Fibroblast of villous mesenchyme (primary cell): ENCODE data around the gene INPP4B. TPM values are rescaled to one million over a fixed set of nuclear protein-coding genes. Genes with fewer than 3 reads are reported as not detected.

Experiments used
- DNase-seq: peaks from one replicate; pipeline ENCODE4 v3.0.0-alpha.2; 2010; ENCODE audit warnings: low read depth
- H3K4me3 ChIP-seq: 2 replicates; pipeline ENCODE4 v1.5.1; 2011; ENCODE audit warnings: low read depth, mild to moderate bottlenecking, low read length
- CTCF ChIP-seq: IDR thresholded peaks from 2 replicates; pipeline ENCODE4 v1.5.1; 2012; ENCODE audit warnings: low read depth, mild to moderate bottlenecking, low read length; ENCODE audit not compliant: insufficient read depth
- total RNA-seq: library from RNA; depleted of rRNA; stranded (reverse); fragments of >200 nt; gene quantifications from 2 replicates; pipeline ENCODE4 v1.2.3, GENCODE V29; 2012

INPP4B gene
- total RNA-seq, 1 donor = 64.3 TPM

- no peak for TF ChIP-seq CTCF
- H3K4me3 ChIP-seq = no peak overlapping the region
- DNase-seq = no peak
These were observed 14.1 kb downstream of the INPP4B start for GRCh38 chr4:142832022-142832421.

GRCh38 chr4:142826503-142827241 lies 19.4 kb downstream of the INPP4B start:
- no peak for DNase-seq
- no peak for TF ChIP-seq CTCF
- no peak overlapping the region for H3K4me3 ChIP-seq

- no peak overlapping the region for H3K4me3 ChIP-seq
- no peak for DNase-seq
- TF ChIP-seq CTCF = no peak
These were observed 21.7 kb downstream of the INPP4B start for GRCh38 chr4:142824368-142824767.

- DNase-seq = no peak
- H3K4me3 ChIP-seq = no peak overlapping the region
These were observed 22.3 kb downstream of the INPP4B start for GRCh38 chr4:142823796-142824195.

GRCh38 chr4:142818476-142818875 lies 27.6 kb downstream of the INPP4B start:
- no peak for TF ChIP-seq CTCF

More at GRCh38 chr4:142823796-142824195, 22.3 kb downstream of the INPP4B start:
- TF ChIP-seq CTCF = no peak

GRCh38 chr4:142818031-142818430 lies 28.1 kb downstream of the INPP4B start:
- DNase-seq = peak; percentile 12
- H3K4me3 ChIP-seq = no peak overlapping the region
- TF ChIP-seq CTCF = no peak

More at GRCh38 chr4:142818476-142818875, 27.6 kb downstream of the INPP4B start:
- no peak for DNase-seq
- H3K4me3 ChIP-seq = no peak overlapping the region

- TF ChIP-seq CTCF = no peak
- no peak overlapping the region for H3K4me3 ChIP-seq
- peak; percentile 83 for DNase-seq
These were observed 28.7 kb downstream of the INPP4B start for GRCh38 chr4:142817442-142817841.
